ENCODE data around the gene SOX9. TPM values are rescaled to one million over a fixed set of nuclear protein-coding genes. Genes with fewer than 3 reads are reported as not detected.

The SOX9 gene
- total RNA-seq, 1 experiment from 2014 or later = 1.3 TPM

DNA sequence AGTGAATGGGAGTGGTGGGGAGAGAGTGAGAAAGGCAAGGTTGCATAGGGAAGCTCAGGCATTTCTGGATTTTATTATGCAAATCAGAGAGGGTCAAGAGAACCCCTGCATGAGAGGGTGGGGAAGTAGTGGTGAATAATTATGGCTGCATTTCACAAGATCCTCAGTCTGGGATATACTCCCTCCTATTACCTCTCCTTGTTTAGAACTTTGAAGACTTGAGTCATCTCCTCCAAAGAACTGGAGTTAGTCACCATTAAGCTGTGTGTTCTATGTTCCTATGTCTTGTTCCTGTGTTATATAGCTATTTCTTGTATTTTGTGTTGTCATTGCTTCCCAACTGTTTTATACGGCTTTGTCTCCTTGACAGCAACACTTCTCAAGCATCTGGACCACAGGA is 18.4 kb downstream of the SOX9 start:
- H3K56ac ChIP-seq (ENCODE audit: insufficient read length, low read depth, low read length) = no peak overlapping the region
- no peak for DNase-seq

More for the DNA sequence above, 18.4 kb downstream of the SOX9 start:
- no peaks in the 10 kb centered on the region for H4K20me1 ChIP-seq (ENCODE audit: control insufficient read depth, insufficient read depth, insufficient read length)
- Mint-ChIP-seq H3K4me1 (peaks cover 29 to 33% of the 10 kb centered on the region in 2 experiments), H3K27me3 (ENCODE audit: low read depth) (peaks cover 8% of the 10 kb centered on the region), H3K36me3 (ENCODE audit: insufficient read depth in 1 of 3, low read depth in 3 of 3) (no peaks in the 10 kb centered on the region), H3K9me3 (no peaks in the 10 kb centered on the region), H3K4me3 (no peak overlapping the region), H3K27ac (no peak overlapping the region)
- no peak overlapping the region for H4K5ac ChIP-seq (ENCODE audit: insufficient read length, low read depth, low read length)
- no peak overlapping the region for H2AK5ac ChIP-seq (ENCODE audit: insufficient read length, low read length)
- no peak overlapping the region for H3K14ac ChIP-seq (ENCODE audit: insufficient read depth, low read length)
- no peak overlapping the region for H2BK5ac ChIP-seq (ENCODE audit: insufficient read length, low read length)
- H3K79me2 ChIP-seq (ENCODE audit: insufficient read depth, low read length) = no peaks in the 10 kb centered on the region
- H4K91ac ChIP-seq (ENCODE audit: insufficient read length, low read depth, low read length) = no peak overlapping the region
- H2BK12ac ChIP-seq (ENCODE audit: insufficient read length, low read depth, low read length) = no peak overlapping the region
- H4K8ac ChIP-seq (replicated peaks; ENCODE audit: insufficient read length, low read depth, low read length) = no peak overlapping the region
- no peak overlapping the region for H3K4me2 ChIP-seq (ENCODE audit: insufficient read depth, insufficient read length, low read length)
- no peak overlapping the region for H3K27ac ChIP-seq (ENCODE audit: insufficient read length, low read depth, low read length)
- no peak overlapping the region for H3T11ph ChIP-seq (ENCODE audit: low read length)
- no peak overlapping the region for H3K18ac ChIP-seq (ENCODE audit: insufficient read length, low read depth, low read length)
- H2BK20ac ChIP-seq (ENCODE audit: low read depth, low read length, poor library complexity, severe bottlenecking) = no peak overlapping the region
- H2BK15ac ChIP-seq (ENCODE audit: low read depth, low read length) = no peak overlapping the region
- H3K4me1 ChIP-seq (ENCODE audit: insufficient read depth, low read length) = 0 out of 2 replicates have a peak, but pooled peaks cover 3% of the 10 kb centered on the region
- H3K27me3 ChIP-seq (ENCODE audit: insufficient read depth, low read length) = no peaks in the 10 kb centered on the region
- H3K23ac ChIP-seq (ENCODE audit: insufficient read length, low read depth, low read length) = no peak overlapping the region
- no peak overlapping the region for H2BK120ac ChIP-seq (ENCODE audit: low read depth, low read length, poor library complexity, severe bottlenecking)
- no peak overlapping the region for H2AFZ ChIP-seq (ENCODE audit: low read length)
- no peaks in the 10 kb centered on the region for H3K23me2 ChIP-seq (ENCODE audit: insufficient read length, low read depth, low read length, poor library complexity, severe bottlenecking)
- TF ChIP-seq, protein P1, sequence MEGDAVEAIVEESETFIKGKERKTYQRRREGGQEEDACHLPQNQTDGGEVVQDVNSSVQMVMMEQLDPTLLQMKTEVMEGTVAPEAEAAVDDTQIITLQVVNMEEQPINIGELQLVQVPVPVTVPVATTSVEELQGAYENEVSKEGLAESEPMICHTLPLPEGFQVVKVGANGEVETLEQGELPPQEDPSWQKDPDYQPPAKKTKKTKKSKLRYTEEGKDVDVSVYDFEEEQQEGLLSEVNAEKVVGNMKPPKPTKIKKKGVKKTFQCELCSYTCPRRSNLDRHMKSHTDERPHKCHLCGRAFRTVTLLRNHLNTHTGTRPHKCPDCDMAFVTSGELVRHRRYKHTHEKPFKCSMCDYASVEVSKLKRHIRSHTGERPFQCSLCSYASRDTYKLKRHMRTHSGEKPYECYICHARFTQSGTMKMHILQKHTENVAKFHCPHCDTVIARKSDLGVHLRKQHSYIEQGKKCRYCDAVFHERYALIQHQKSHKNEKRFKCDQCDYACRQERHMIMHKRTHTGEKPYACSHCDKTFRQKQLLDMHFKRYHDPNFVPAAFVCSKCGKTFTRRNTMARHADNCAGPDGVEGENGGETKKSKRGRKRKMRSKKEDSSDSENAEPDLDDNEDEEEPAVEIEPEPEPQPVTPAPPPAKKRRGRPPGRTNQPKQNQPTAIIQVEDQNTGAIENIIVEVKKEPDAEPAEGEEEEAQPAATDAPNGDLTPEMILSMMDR (conservative IDR thresholded peaks at IDR 0.05) = no peak
- H3K79me1 ChIP-seq (ENCODE audit: insufficient read depth, low read depth, low read length, poor library complexity, severe bottlenecking) = no peaks in the 10 kb centered on the region
- no peaks in the 10 kb centered on the region for H3K9me3 ChIP-seq (ENCODE audit: control insufficient read depth, low read depth, low read length)
- no peak overlapping the region for H3K4ac ChIP-seq (ENCODE audit: low read depth, low read length)
- H3K9ac ChIP-seq (ENCODE audit: extremely low read depth, insufficient read length, low read length) = no peak overlapping the region
- WGBS (ENCODE audit: extremely low coverage, insufficient read length, low lambda C conversion rate) = no CpG with 5 or more reads among the region's 1 CpG
